Endothelial cell of umbilical vein (primary cell): Measurements from ENCODE around the gene CENPK. TPM values are rescaled to one million over a fixed set of nuclear protein-coding genes. Genes with fewer than 3 reads are reported as not detected.

ENCODE experiments used
- BruUV-seq: library from RNA; stranded (reverse); fragments of 400-500 nt; replicated peaks from 2 replicates; lab custom pipeline; 2021; lab: Mats Ljungman, UMichigan
- CTCF ChIA-PET: fragments of 300-600, 350-600 bp; sonication (Branson Sonifier 250); formaldehyde crosslinking; loops from one replicate; lab custom pipeline; 2021; ENCODE audit warnings: antibody characterized with exemption, inconsistent platforms; lab: Charles Lee
- POLR2A ChIA-PET: fragments of 300-600, 350-600 bp; sonication (Branson Sonifier 250); formaldehyde crosslinking; loops from one replicate; lab custom pipeline; 2021; ENCODE audit warnings: antibody characterized with exemption, inconsistent platforms; lab: Charles Lee
- DNase-seq: peaks from one replicate; pipeline ENCODE4 v3.0.0-alpha.2; 2011; ENCODE audit warnings: low read depth, low spot score
- FAIRE-seq: peaks from 2 replicates; lab custom pipeline; 2011; peaks lifted over from hg19 to GRCh38; lab: Jason Lieb, UNC
- H2AFZ ChIP-seq: 2 replicates; pipeline ENCODE4 v1.6.0; 2012; ENCODE audit warnings: low read depth, low read length, control low read depth, inconsistent platforms
- H3K27ac ChIP-seq: 2 replicates; pipeline ENCODE4 v1.5.1; 2011; ENCODE audit warnings: low read depth, mild to moderate bottlenecking, control low read depth, low read length, moderate library complexity; ENCODE audit not compliant: insufficient read depth
- H3K27me3 ChIP-seq, 2 experiments: 2 replicates each; pipeline versions ENCODE4 v1.6.0 to v1.6.1; 2011; ENCODE audit warnings: low read length in 2 of 2, mixed read lengths in 1 of 2; ENCODE audit not compliant: control insufficient read depth in 2 of 2, insufficient read depth in 2 of 2
- H3K36me3 ChIP-seq, 2 experiments: 2 replicates in 1 of 2; 3 replicates in 1 of 2; pipeline ENCODE4 v1.5.1; 2011; ENCODE audit warnings: low read length in 2 of 2, mild to moderate bottlenecking in 1 of 2, moderate library complexity in 1 of 2; ENCODE audit not compliant: control insufficient read depth in 2 of 2, insufficient read depth in 2 of 2; ENCODE audit errors: extremely low read depth in 1 of 2
- H3K4me1 ChIP-seq: 3 replicates; pipeline ENCODE4 v1.5.1; 2011; ENCODE audit warnings: mild to moderate bottlenecking, low read length; ENCODE audit not compliant: control insufficient read depth, insufficient read depth; ENCODE audit errors: extremely low read depth
- H3K4me2 ChIP-seq: 2 replicates; pipeline ENCODE4 v1.6.1; 2011; ENCODE audit warnings: low read length, control low read depth, mixed read lengths; ENCODE audit not compliant: insufficient read depth
- H3K4me3 ChIP-seq, 3 experiments: fragments of 200-600 bp in 1 of 3; sonication (generic), shearing (Covaris generic) in 1 of 3; replicated peaks in 1 of 3; 2 replicates each; pipeline ENCODE4 v1.5.1; 2011 to 2016; ENCODE audit warnings: control low read depth in 3 of 3, low read length in 3 of 3, mild to moderate bottlenecking in 2 of 3, inconsistent platforms in 1 of 3, low read depth in 1 of 3, moderate library complexity in 1 of 3; ENCODE audit not compliant: insufficient read depth in 1 of 3
- H3K79me2 ChIP-seq: 2 replicates; pipeline ENCODE4 v1.6.0; 2012; ENCODE audit warnings: low read length, inconsistent platforms; ENCODE audit not compliant: control insufficient read depth, insufficient read depth
- H3K9ac ChIP-seq: replicated peaks from 2 replicates; pipeline ENCODE3; 2011; ENCODE audit warnings: low read length, control low read depth; ENCODE audit not compliant: insufficient read depth; ENCODE audit errors: extremely low read depth
- H3K9me1 ChIP-seq: replicated peaks from 3 replicates; pipeline ENCODE4 v1.6.0; 2011; ENCODE audit warnings: mild to moderate bottlenecking, low read length; ENCODE audit not compliant: control insufficient read depth, insufficient read depth; ENCODE audit errors: extremely low read depth
- H3K9me3 ChIP-seq: replicated peaks from 2 replicates; pipeline ENCODE4 v1.5.1; 2012; ENCODE audit warnings: low read length, inconsistent platforms; ENCODE audit not compliant: control insufficient read depth, insufficient read depth
- H4K20me1 ChIP-seq: replicated peaks from 2 replicates; pipeline ENCODE3; 2011; ENCODE audit warnings: mild to moderate bottlenecking, low read length; ENCODE audit not compliant: control insufficient read depth, insufficient read depth; ENCODE audit errors: extremely low read depth
- EZH2 ChIP-seq: IDR thresholded peaks from 2 replicates; pipeline ENCODE4 v1.6.1; 2012; ENCODE audit warnings: borderline replicate concordance, low read depth, mild to moderate bottlenecking, moderate library complexity, low read length, inconsistent platforms; ENCODE audit not compliant: severe bottlenecking
- FOS ChIP-seq: IDR thresholded peaks from 2 replicates; pipeline ENCODE4 v1.6.1; 2011; ENCODE audit warnings: mild to moderate bottlenecking, low read length, moderate library complexity, borderline replicate concordance; ENCODE audit not compliant: insufficient read depth
- GATA2 ChIP-seq: IDR thresholded peaks from 2 replicates; pipeline ENCODE4 v1.7.0; 2011; ENCODE audit warnings: low read depth, mild to moderate bottlenecking, moderate library complexity, mixed read lengths, low read length; ENCODE audit not compliant: insufficient read length, insufficient read depth
- JUN ChIP-seq: IDR thresholded peaks from 2 replicates; pipeline ENCODE4 v1.6.1; 2011; ENCODE audit warnings: borderline replicate concordance, low read depth; ENCODE audit not compliant: insufficient read length, insufficient read depth
- MYC ChIP-seq: IDR thresholded peaks from one replicate; pipeline ENCODE4 v1.6.1; 2011; ENCODE audit warnings: mild to moderate bottlenecking, low read depth, low read length
- POLR2A ChIP-seq: IDR thresholded peaks from 2 replicates; pipeline ENCODE4 v1.6.1; 2012; ENCODE audit warnings: low read depth, mild to moderate bottlenecking, control low read depth, low read length
- POLR2AphosphoS5 ChIP-seq: IDR thresholded peaks from 2 replicates; pipeline ENCODE4 v1.6.1; 2012; ENCODE audit warnings: low read depth, mild to moderate bottlenecking, control low read depth, low read length, moderate library complexity; ENCODE audit not compliant: insufficient read depth
- dilution Hi-C: fragments of 300-500 bp; cut with MboI; formaldehyde crosslinking; loops from one replicate; pipeline ENCODE4 v1.15.0; 2019; ENCODE audit warnings: low sequenced_read_pairs; ENCODE audit not compliant: extremely low pct_ligation_motif_present
- intact Hi-C: fragments of 100-400 bp; cut with micrococcal nuclease; formaldehyde crosslinking; loops from one replicate; pipeline ENCODE4 v1.10.0; 2022
- polyA plus RNA-seq, 4 experiments: library from polyadenylated mRNA; depleted of rRNA in 3 of 4; stranded (reverse) in 3 of 4; unstranded in 1 of 4; fragments of >200 nt; gene quantifications; 2 replicates each; pipeline versions ENCODE4 v1.2.1 to v1.2.3, GENCODE V29; 2011 to 2012; ENCODE audit warnings: missing spikeins in 1 of 4
- total RNA-seq: library from RNA; stranded (reverse); gene quantifications from 2 replicates; pipeline ENCODE4 v1.2.3, GENCODE V29; 2021
- TF ChIP-seq, protein P1 (sequence below), 2 donors: IDR thresholded peaks; 1 replicate in 1 of 2; 2 replicates in 1 of 2; pipeline ENCODE4 v1.5.1; 2011; ENCODE audit warnings: low read length in 2 of 2, mild to moderate bottlenecking in 2 of 2, moderate library complexity in 2 of 2, control low read depth in 1 of 2, inconsistent platforms in 1 of 2, low read depth in 1 of 2; ENCODE audit not compliant: insufficient read depth in 1 of 2; ENCODE audit errors: extremely low read depth in 1 of 2
- TF ChIP-seq, protein P2 (sequence below): IDR thresholded peaks from 2 replicates; pipeline ENCODE4 v1.6.1; 2011; ENCODE audit not compliant: insufficient read depth, insufficient read length

CENPK gene
- total and polyA plus RNA-seq, 2 donors (not counting 3 experiments of a cell fraction or from before 2014, with no cell fraction given) = 8.0 to 50.7 TPM

- H3K4me2 ChIP-seq = no peak overlapping the region
- BruUV-seq = no TSS peak
- H3K27me3 ChIP-seq = no peaks in the 10 kb centered on the region
- H3K4me1 ChIP-seq = no peaks in the 10 kb centered on the region
- dilution Hi-C loops = no loop called here
- no peak overlapping the region for H2AFZ ChIP-seq
- H3K79me2 ChIP-seq = peaks cover 13% of the 10 kb centered on the region
- ChIA-PET CTCF (no interaction called here), POLR2A (no interaction called here)
- no peak overlapping the region for H3K4me3 ChIP-seq
- H4K20me1 ChIP-seq = no peaks in the 10 kb centered on the region
- H3K27ac ChIP-seq = no peak overlapping the region
- FAIRE-seq (no peak), DNase-seq (no peak)
- H3K9me1 ChIP-seq = no peaks in the 10 kb centered on the region
- H3K9ac ChIP-seq = no peak overlapping the region
- peaks cover 0 to 9% of the 10 kb centered on the region in 2 experiments for H3K36me3 ChIP-seq
- intact Hi-C loops = no loop called here
- TF ChIP-seq, protein P1, sequence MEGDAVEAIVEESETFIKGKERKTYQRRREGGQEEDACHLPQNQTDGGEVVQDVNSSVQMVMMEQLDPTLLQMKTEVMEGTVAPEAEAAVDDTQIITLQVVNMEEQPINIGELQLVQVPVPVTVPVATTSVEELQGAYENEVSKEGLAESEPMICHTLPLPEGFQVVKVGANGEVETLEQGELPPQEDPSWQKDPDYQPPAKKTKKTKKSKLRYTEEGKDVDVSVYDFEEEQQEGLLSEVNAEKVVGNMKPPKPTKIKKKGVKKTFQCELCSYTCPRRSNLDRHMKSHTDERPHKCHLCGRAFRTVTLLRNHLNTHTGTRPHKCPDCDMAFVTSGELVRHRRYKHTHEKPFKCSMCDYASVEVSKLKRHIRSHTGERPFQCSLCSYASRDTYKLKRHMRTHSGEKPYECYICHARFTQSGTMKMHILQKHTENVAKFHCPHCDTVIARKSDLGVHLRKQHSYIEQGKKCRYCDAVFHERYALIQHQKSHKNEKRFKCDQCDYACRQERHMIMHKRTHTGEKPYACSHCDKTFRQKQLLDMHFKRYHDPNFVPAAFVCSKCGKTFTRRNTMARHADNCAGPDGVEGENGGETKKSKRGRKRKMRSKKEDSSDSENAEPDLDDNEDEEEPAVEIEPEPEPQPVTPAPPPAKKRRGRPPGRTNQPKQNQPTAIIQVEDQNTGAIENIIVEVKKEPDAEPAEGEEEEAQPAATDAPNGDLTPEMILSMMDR (IDR thresholded peaks at IDR 0.05; ENCODE audit: extremely low read depth in 1 of 2, insufficient read depth in 1 of 2, low read depth in 1 of 2, low read length in 2 of 2) = no peak
- TF ChIP-seq JUN = no peak
- no peak for TF ChIP-seq POLR2AphosphoS5
- TF ChIP-seq GATA2 = no peak
- TF ChIP-seq EZH2 = no peak
- no peak for TF ChIP-seq MYC
- no peak for TF ChIP-seq FOS
- TF ChIP-seq POLR2A = no peak
- TF ChIP-seq, protein P2, sequence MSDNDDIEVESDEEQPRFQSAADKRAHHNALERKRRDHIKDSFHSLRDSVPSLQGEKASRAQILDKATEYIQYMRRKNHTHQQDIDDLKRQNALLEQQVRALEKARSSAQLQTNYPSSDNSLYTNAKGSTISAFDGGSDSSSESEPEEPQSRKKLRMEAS = no peak
- no peaks in the 10 kb centered on the region for H3K9me3 ChIP-seq
Measured at GRCh38 chr5:65553941-65554340, 9.0 kb downstream of the CENPK start.
